Epithelial cell of prostate (primary cell): ENCODE results near the gene MOB3B.
"Not testable (repeated sequence)": the region's sequence is repeated elsewhere in the genome, so short reads cannot be mapped to it uniquely, and the experiment has no call there.

ENCODE experiments used
- DNase-seq: peaks from one replicate; pipeline ENCODE4 v3.0.0-alpha.2; 2011; ENCODE audit warnings: low read depth, low spot score
- H3K27ac ChIP-seq: fragments of 450-650 bp; 2 replicates; pipeline ENCODE4 v1.5.1; 2017; ENCODE audit warnings: mild to moderate bottlenecking

MOB3B gene

DNA sequence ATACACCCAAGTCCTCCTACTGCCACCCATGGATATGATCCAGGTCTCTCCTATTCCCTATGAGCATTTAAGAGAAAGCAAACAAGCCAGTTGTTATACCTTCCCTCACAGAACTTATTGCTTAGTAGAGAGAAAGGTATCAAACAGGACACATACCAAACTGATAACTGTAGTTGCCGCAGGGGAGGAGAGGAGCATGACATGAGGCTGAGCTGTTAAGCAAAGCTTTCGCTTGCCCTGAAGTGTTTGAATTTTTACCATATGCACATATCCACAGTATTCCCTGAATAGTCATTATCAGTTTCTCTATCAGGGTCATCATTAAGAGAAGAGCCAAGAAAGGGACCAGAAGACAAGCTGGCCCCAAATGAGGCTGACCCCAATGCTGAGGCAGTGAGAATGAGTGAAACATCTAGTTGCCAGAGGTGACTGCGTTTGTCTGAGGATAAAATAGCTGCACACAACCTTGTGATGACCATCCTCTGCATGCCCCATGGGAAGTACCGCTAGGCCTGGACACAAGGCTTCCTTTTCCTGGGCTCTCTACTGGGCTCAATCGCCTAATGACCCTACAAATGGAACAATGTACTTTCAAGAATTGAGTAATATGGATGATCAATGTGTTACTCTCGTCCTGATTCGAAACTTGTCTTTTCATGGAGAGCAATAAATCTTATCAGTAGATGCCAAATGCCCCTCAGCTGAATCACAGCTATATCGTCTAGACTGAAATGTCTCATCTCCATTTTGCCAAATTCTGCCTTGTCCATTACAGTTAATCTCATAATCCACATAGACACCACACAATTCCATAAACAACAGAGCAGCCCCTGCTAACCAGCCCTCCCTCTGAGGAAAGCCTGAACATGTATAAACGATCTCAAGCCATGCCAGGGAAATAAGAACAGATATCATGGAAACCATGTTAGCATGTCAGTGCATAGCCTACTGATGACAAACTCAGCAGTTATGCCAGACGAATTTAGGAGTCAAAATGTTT is 9.8 kb downstream of the MOB3B start:
- peak overlapping the region; percentile 97 for H3K27ac ChIP-seq
- peak; percentile 92 for DNase-seq

DNA sequence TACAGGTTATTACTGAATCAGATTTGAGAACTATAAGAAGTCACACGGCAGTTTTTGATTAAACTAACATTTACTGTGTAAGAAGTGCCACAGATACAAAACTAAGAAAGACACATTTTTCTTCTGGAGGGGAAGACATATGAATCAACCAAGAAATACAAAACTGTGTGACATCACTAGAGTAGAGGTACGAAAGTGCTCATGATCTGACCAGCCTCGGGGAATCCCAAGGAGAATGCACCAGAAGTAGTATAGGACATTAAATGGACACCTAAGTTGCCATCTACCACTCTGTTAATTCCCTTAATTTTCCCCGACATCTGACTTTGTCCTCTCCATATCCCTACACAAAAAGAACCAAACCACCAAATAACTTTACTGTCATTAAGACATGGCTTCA is 10.8 kb downstream of the MOB3B start:
- peak overlapping the region; percentile 97 for H3K27ac ChIP-seq
- no peak for DNase-seq

GRCh38 chr9:27518006-27518405 is 11.6 kb downstream of the MOB3B start:
- DNase-seq, result no peak
- H3K27ac ChIP-seq, result peak overlapping the region; percentile 97

GRCh38 chr9:27514551-27514950 is 15.1 kb downstream of the MOB3B start:
- DNase-seq, result no peak
- H3K27ac ChIP-seq, result no peak overlapping the region

DNA sequence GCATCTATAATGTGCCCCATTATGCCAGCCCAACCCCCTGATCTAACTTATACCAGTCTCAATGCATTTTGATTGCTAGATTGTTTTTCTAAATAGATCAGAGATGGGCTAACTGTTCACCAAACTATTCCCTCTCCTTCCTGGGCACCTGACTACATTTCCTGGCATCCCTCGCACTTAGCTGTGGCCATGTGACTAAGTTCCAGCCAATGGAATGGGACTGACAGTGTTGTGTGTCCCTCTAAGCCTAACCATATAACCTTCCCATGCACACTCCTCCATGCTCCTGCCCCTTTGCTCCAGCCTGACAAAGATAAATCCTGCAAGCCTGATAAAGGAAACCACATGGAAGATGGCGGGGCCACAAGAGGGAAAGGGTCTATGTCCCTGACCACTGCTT is 17.8 kb downstream of the MOB3B start:
- no peak overlapping the region for H3K27ac ChIP-seq
- no peak for DNase-seq

DNA sequence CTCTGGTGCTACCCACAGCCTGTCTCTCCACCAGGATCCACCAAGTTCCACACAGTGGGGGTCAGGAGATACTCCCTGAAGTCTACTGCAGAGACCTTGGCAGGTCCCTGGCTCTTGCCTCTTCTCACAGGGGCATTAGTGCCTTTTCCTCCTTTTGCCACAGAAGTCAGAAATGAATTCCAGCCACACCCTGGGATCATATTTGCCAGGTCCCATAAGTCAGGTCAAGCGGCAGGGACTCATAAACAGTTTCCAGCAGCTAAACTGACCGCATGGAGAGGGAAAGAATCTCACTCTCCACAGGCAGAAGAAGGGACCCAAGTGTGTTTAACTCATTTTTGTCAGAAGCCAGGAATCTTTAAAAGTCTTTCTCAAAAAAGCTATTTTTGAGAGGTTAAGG is 18.8 kb downstream of the MOB3B start:
- DNase-seq, result no peak
- no peak overlapping the region for H3K27ac ChIP-seq

- peak overlapping the region; percentile 69 for H3K27ac ChIP-seq
- DNase-seq, result no peak
Measured at GRCh38 chr9:27506981-27507380, 22.6 kb downstream of the MOB3B start.

- H3K27ac ChIP-seq, result peak overlapping the region; percentile 69
- DNase-seq, result no peak
Measured at GRCh38 chr9:27505744-27506161, 23.9 kb downstream of the MOB3B start.

- no peak overlapping the region for H3K27ac ChIP-seq
- no peak for DNase-seq
Measured at GRCh38 chr9:27504259-27504658, 25.4 kb downstream of the MOB3B start.

GRCh38 chr9:27503623-27504022 is 26.0 kb downstream of the MOB3B start:
- no peak overlapping the region for H3K27ac ChIP-seq
- DNase-seq, result no peak

- DNase-seq, result not testable (repeated sequence)
Measured at GRCh38 chr9:27500902-27501301, 28.7 kb downstream of the MOB3B start.

GRCh38 chr9:27499451-27499850 is 30.2 kb downstream of the MOB3B start:
- peak overlapping the region; percentile 95 for H3K27ac ChIP-seq
- DNase-seq, result peak; percentile 82

More at GRCh38 chr9:27500902-27501301, 28.7 kb downstream of the MOB3B start:
- H3K27ac ChIP-seq, result peak overlapping the region; percentile 95

- DNase-seq, result no peak
- peak overlapping the region; percentile 95 for H3K27ac ChIP-seq
Measured at GRCh38 chr9:27497883-27498417, 31.7 kb downstream of the MOB3B start.

- DNase-seq, result no peak
- peak overlapping the region; percentile 95 for H3K27ac ChIP-seq
Measured at GRCh38 chr9:27496135-27496504, 33.5 kb downstream of the MOB3B start.

- peak overlapping the region; percentile 95 for H3K27ac ChIP-seq
- no peak for DNase-seq
Measured at GRCh38 chr9:27495480-27496134, 34.0 kb downstream of the MOB3B start.

GRCh38 chr9:27491154-27491553 is 38.5 kb downstream of the MOB3B start:
- peak overlapping the region; percentile 1 for H3K27ac ChIP-seq

GRCh38 chr9:27489087-27489876 is 40.3 kb downstream of the MOB3B start:
- no peak for DNase-seq
- no peak overlapping the region for H3K27ac ChIP-seq

More at GRCh38 chr9:27491154-27491553, 38.5 kb downstream of the MOB3B start:
- DNase-seq, result no peak

- DNase-seq, result no peak
- H3K27ac ChIP-seq, result no peak overlapping the region
Measured at GRCh38 chr9:27487927-27488326, 41.7 kb downstream of the MOB3B start.

- no peak for DNase-seq
- H3K27ac ChIP-seq, result no peak overlapping the region
Measured at GRCh38 chr9:27487128-27487640, 42.4 kb downstream of the MOB3B start.

- H3K27ac ChIP-seq, result no peak overlapping the region
- DNase-seq, result no peak
Measured at GRCh38 chr9:27485158-27485557, 44.5 kb downstream of the MOB3B start.
